IPS-18c (cell line): ENCODE measurements around the gene JPH4.
"Not testable (repeated sequence)": the region's sequence is repeated elsewhere in the genome, so short reads cannot be mapped to it uniquely, and the experiment has no call there.

ENCODE experiments used
- H3K4me3 ChIP-seq: 2 replicates; pipeline ENCODE4 v1.7.0; 2013; ENCODE audit warnings: low read depth, mild to moderate bottlenecking, low read length, moderate library complexity; ENCODE audit not compliant: insufficient read depth
- H3K9me3 ChIP-seq: one replicate; pipeline ENCODE4 v1.6.1; 2013; ENCODE audit warnings: mild to moderate bottlenecking, low read length, moderate library complexity; ENCODE audit not compliant: control insufficient read depth, insufficient read depth

Gene JPH4

GRCh38 chr14:23610815-23611289, 32.3 kb upstream of the JPH4 start:
- H3K4me3 ChIP-seq, result no peak overlapping the region
- no peaks in the 10 kb centered on the region for H3K9me3 ChIP-seq

GRCh38 chr14:23610090-23610814, 31.7 kb upstream of the JPH4 start:
- Histone ChIP-seq H3K4me3 (no peak overlapping the region), H3K9me3 (no peaks in the 10 kb centered on the region)

GRCh38 chr14:23609411-23610089, 31.0 kb upstream of the JPH4 start:
- H3K9me3 ChIP-seq, H3K4me3 ChIP-seq: not testable (repeated sequence)

GRCh38 chr14:23609001-23609400, 30.4 kb upstream of the JPH4 start:
- Histone ChIP-seq H3K4me3 (no peak overlapping the region), H3K9me3 (no peaks in the 10 kb centered on the region)

- no peaks in the 10 kb centered on the region for H3K9me3 ChIP-seq
- H3K4me3 ChIP-seq, result no peak overlapping the region
These were observed 29.9 kb upstream of the JPH4 start for GRCh38 chr14:23608454-23608853.

- H3K9me3 ChIP-seq, result no peaks in the 10 kb centered on the region
- H3K4me3 ChIP-seq, result no peak overlapping the region
These were observed 27.5 kb upstream of the JPH4 start for GRCh38 chr14:23605931-23606585.

GRCh38 chr14:23604675-23605170, 26.1 kb upstream of the JPH4 start:
- Histone ChIP-seq H3K9me3 (no peaks in the 10 kb centered on the region), H3K4me3 (no peak overlapping the region)

- no peaks in the 10 kb centered on the region for H3K9me3 ChIP-seq
- H3K4me3 ChIP-seq, result no peak overlapping the region
These were observed 25.6 kb upstream of the JPH4 start for GRCh38 chr14:23604148-23604547.

GRCh38 chr14:23603103-23603502, 24.5 kb upstream of the JPH4 start:
- H3K4me3 ChIP-seq, result no peak overlapping the region
- no peaks in the 10 kb centered on the region for H3K9me3 ChIP-seq

GRCh38 chr14:23602181-23603095, 23.8 kb upstream of the JPH4 start:
- H3K9me3 ChIP-seq, result no peaks in the 10 kb centered on the region
- H3K4me3 ChIP-seq, result no peak overlapping the region

- H3K9me3 ChIP-seq, result no peaks in the 10 kb centered on the region
- no peak overlapping the region for H3K4me3 ChIP-seq
These were observed 23.2 kb upstream of the JPH4 start for GRCh38 chr14:23601845-23602180.

- H3K4me3 ChIP-seq, result no peak overlapping the region
- H3K9me3 ChIP-seq, result no peaks in the 10 kb centered on the region
These were observed 22.8 kb upstream of the JPH4 start for GRCh38 chr14:23601424-23601823.

- Histone ChIP-seq H3K9me3 (no peaks in the 10 kb centered on the region), H3K4me3 (no peak overlapping the region)
These were observed 22.2 kb upstream of the JPH4 start for GRCh38 chr14:23600806-23601205.

GRCh38 chr14:23600322-23600707, 21.7 kb upstream of the JPH4 start:
- Histone ChIP-seq H3K9me3 (no peaks in the 10 kb centered on the region), H3K4me3 (no peak overlapping the region)

- H3K4me3 ChIP-seq, H3K9me3 ChIP-seq: not testable (repeated sequence)
These were observed 15.6 kb upstream of the JPH4 start for GRCh38 chr14:23594191-23594590.

GRCh38 chr14:23590198-23590597, 11.6 kb upstream of the JPH4 start:
- H3K9me3 ChIP-seq, result no peaks in the 10 kb centered on the region
- no peak overlapping the region for H3K4me3 ChIP-seq

- Histone ChIP-seq H3K4me3 (no peak overlapping the region), H3K9me3 (no peaks in the 10 kb centered on the region)
These were observed 11.0 kb upstream of the JPH4 start for GRCh38 chr14:23589606-23590005.
